ENCODE data around the gene VARS1. TPM values are rescaled to one million over a fixed set of nuclear protein-coding genes. Genes with fewer than 3 reads are reported as not detected.

The VARS1 gene
- 39.7 to 58.5 TPM (median 57.1 TPM) in 5 replicates for total RNA-seq (2022; extraction: Qiagen RNA extraction)

DNA sequence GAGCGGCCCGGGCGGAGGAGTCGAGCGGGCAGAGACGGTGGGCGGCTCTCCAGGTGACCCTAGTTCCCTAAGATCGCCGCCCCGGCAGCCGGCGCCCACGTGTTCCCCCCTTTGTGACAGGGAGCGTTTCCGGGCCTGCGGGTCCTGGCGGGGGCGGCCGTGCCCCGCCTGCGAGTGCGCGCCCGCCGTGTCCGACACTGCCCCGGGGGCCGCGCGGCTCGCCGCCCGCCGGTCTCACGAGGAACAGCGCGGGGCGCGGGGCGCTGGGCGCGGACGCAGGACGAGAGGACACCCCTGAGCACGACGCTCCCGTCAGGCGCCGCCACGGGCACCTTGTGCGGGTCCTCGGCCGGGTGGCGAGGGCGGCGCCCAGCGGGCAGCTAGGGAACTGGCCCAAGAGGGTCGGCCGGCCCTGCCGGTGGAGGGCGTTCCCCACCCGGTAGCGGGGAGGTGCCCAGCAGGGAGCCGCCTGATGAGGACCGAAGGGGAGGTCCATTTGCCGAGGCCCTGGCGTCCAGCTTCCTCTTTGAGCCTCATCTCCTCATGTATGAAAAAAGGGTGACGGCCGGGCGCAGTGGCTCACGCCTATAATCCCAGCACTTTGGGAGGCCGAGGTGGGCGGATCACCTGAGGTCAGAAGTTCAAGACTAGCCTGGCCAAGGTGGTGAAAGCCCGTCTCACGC is at the start of gene VARS1:
Gene VARS1, minus strand, starts transcription at position 137 of the 683 bp plus-strand sequence. CDS start 535 bp downstream, outside the sequence.

DNA sequence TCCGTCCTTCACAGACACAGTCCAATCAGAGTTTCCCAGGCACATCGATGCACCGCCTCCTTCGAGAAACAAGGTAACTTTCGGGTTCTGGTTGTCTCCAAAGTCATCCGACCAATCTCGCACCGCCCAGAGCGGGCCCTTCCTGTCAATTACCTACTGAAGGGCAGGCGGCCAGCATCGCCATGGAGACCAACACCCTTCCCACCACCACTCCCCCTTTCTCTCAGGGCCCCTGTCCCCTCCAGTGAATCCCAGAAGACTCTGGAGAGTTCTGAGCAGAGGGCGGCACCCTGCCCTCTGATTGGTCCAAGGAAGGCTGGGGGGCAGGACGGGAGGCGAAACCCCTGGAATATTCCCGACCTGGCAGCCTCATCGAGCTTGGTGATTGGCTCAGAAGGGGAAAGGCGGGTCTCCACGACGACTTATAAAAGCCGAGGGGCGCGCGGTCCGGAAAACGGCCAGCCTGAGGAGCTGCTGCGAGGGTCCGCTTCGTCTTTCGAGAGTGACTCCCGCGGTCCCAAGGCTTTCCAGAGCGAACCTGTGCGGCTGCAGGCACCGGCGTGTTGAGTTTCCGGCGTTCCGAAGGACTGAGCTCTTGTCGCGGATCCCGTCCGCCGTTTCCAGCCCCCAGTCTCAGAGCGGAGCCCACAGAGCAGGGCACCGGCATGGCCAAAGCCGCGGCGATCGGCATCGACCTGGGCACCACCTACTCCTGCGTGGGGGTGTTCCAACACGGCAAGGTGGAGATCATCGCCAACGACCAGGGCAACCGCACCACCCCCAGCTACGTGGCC is 31.9 kb upstream of the VARS1 start, which contains the start of gene HSPA1B:
Gene HSPA1B, plus strand, starts transcription at position 453 of the 794 bp plus-strand sequence. Its CDS starts 213 bp downstream, at position 666.

DNA sequence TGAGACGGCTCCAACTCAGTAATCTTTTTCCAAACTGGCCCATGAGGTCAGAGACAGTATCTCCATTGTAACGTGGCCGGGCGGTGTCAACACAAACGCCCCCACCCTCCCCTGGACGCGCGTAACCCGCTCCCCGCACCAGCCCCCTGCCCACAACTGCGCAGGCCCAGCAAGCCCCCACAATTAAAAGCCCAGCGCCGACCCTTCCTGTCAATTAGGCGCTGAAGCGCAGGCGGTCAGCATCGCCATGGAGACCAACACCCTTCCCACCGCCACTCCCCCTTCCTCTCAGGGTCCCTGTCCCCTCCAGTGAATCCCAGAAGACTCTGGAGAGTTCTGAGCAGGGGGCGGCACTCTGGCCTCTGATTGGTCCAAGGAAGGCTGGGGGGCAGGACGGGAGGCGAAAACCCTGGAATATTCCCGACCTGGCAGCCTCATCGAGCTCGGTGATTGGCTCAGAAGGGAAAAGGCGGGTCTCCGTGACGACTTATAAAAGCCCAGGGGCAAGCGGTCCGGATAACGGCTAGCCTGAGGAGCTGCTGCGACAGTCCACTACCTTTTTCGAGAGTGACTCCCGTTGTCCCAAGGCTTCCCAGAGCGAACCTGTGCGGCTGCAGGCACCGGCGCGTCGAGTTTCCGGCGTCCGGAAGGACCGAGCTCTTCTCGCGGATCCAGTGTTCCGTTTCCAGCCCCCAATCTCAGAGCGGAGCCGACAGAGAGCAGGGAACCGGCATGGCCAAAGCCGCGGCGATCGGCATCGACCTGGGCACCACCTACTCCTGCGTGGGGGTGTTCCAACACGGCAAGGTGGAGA is 19.7 kb upstream of the VARS1 start, which contains the start of the genes HSPA1A and HSPA1L:
Gene HSPA1A, plus strand, starts transcription at position 519 of the 814 bp plus-strand sequence. Its CDS starts 214 bp downstream, at position 733.
Gene HSPA1L, minus strand, starts transcription at position 259 of the 814 bp plus-strand sequence. CDS start 3,311 bp downstream, outside the sequence.

DNA sequence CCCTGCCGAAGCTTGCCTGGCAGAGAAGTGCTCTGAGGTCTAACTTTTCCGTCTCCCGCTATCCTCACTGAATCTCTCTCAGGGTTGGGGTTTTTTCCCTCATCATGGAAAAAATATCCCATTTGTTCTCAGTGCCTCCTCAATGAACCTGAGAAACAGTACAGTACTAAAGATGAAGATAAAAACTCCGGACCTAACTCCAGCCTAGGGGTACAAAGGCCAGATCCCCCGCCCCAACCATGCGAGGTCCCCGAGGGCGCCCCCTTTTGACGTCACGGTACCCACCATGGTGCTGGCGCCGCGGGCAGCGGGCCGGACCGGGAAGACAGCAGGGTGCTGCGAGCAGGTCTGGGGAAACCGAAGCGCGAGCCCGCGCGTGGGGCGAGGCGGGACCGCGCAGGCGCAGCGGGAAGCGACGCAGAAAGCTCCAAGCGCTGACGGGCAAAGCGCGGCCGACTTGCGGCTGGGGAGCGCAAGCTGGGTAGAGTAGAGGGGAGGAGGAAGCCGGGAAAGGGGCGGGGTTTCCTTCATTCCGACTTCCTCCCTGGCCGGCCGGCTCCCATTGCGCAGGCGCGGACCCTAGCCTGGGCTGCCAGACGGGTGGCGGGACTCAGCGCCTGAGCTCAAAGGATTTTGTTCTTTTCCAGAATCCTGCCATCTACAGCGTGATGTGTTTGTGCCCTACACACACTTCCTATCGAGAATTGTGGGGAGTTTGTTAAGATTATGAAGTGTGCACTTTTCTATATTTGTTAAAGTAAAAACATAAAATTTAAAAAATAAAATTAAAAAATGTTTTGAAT is 11.1 kb upstream of the VARS1 start, which contains the start of gene LSM2:
Gene LSM2, minus strand, starts transcription at position 497 of the 803 bp plus-strand sequence. Its CDS starts 209 bp downstream, at position 288.

DNA sequence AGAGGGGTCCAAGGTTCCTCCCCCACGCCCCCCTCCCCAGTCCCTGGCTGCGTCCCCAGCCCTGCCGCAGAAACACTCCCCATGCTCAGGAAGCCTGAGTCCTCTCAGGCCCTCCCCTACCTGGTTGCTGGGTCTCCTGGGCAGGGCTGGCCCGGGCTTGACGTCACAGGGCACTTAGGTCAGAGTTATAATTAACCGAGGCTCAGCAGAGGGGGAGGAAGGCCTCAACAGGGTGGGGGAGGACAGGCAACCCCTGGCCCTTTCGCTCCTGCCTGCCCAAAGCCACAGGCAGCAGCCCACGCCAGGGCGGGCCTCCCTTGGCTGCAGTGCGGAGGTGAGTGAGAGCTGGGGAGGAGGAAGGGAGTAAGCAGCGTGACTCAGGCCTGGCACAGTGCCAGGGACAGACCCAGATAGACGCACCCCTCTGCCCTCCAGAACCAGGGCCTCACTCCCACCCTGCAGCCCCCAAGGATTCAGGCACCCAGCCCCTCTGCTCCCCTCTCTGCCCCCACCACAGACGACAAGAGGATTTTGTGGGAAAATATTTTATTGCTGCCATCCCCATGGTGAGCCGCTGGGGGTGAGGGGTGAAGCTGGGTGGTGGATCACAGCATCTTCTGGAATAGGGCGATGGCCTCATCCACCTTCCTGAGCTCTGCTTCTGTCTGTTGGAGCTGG is 18.4 kb downstream of the VARS1 start, which contains the start of gene VWA7:
Gene VWA7, minus strand, starts transcription at position 340 of the 678 bp plus-strand sequence. CDS start 549 bp downstream, outside the sequence.

DNA sequence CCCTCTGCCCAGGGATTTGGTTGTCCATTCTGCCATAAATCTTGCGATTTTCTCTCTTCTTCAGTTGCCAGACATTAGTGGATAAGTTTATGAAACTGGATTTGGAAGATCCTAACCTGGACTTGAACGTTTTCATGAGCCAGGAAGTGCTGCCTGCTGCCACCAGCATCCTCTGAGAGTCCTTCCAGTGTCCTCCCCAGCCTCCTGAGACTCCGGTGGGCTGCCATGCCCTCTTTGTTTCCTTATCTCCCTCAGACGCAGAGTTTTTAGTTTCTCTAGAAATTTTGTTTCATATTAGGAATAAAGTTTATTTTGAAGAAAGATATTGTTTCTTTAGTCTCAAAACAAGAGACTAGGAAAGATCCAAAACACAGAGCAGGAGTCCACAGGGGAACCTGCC is 33.2 kb downstream of the VARS1 start, which contains the start of gene SAPCD1:
Gene SAPCD1, plus strand, starts transcription at position 301 of the 400 bp plus-strand sequence. CDS start 399 bp downstream, outside the sequence.

Other genes with a start within 250 kb of the VARS1 start
- gene ATP6V1G2, start 249.1 kb downstream of the VARS1 start, total RNA-seq (2022; extraction: Qiagen RNA extraction), result 0.42 to 0.88 TPM (median 0.78 TPM) in 5 replicates
- 8.9 to 13.0 TPM (median 12.2 TPM) in 5 replicates for gene NFKBIL1, start 248.1 kb downstream of the VARS1 start, total RNA-seq (2022; extraction: Qiagen RNA extraction)
- gene LTA, start 223.5 kb downstream of the VARS1 start, total RNA-seq (2022; extraction: Qiagen RNA extraction), result 0.06 to 0.21 TPM (median 0.12 TPM) in 4 of 5 replicates, not detected in the other
- gene TNF, start 220.2 kb downstream of the VARS1 start, total RNA-seq (2022; extraction: Qiagen RNA extraction), result 0.06 TPM in 1 of 5 replicates, not detected in the others
- 0.20 to 0.46 TPM (median 0.32 TPM) in 5 replicates for gene LTB, start 213.3 kb downstream of the VARS1 start, total RNA-seq (2022; extraction: Qiagen RNA extraction)
- gene LST1, start 209.5 kb downstream of the VARS1 start, total RNA-seq (2022; extraction: Qiagen RNA extraction), result 0.11 TPM in 1 of 5 replicates, not detected in the others
- not detected in 5 replicates for gene NCR3, start 202.7 kb downstream of the VARS1 start, total RNA-seq (2022; extraction: Qiagen RNA extraction)
- gene AIF1, start 180.5 kb downstream of the VARS1 start, total RNA-seq (2022; extraction: Qiagen RNA extraction), result not detected in 5 replicates
- 60.5 to 88.7 TPM (median 87.7 TPM) in 5 replicates for gene PRRC2A, start 175.0 kb downstream of the VARS1 start, total RNA-seq (2022; extraction: Qiagen RNA extraction)
- gene BAG6, start 143.1 kb downstream of the VARS1 start, total RNA-seq (2022; extraction: Qiagen RNA extraction), result 106 to 143 TPM (median 140 TPM) in 5 replicates
- 2.7 to 3.8 TPM (median 3.3 TPM) in 5 replicates for gene APOM, start 139.9 kb downstream of the VARS1 start, total RNA-seq (2022; extraction: Qiagen RNA extraction)
- gene C6orf47, start 135.0 kb downstream of the VARS1 start, total RNA-seq (2022; extraction: Qiagen RNA extraction), result 11.3 to 13.3 TPM (median 12.8 TPM) in 5 replicates
- 8.9 to 12.1 TPM (median 11.6 TPM) in 5 replicates for gene GPANK1, start 130.8 kb downstream of the VARS1 start, total RNA-seq (2022; extraction: Qiagen RNA extraction)
- gene CSNK2B, start 129.7 kb downstream of the VARS1 start, total RNA-seq (2022; extraction: Qiagen RNA extraction), result 165 to 180 TPM (median 171 TPM) in 5 replicates
- gene LY6G5B, start 125.8 kb downstream of the VARS1 start, total RNA-seq (2022; extraction: Qiagen RNA extraction), result 2.7 to 4.4 TPM (median 4.0 TPM) in 5 replicates
- gene LY6G5C, start 114.7 kb downstream of the VARS1 start, total RNA-seq (2022; extraction: Qiagen RNA extraction), result 0.82 to 1.8 TPM (median 1.4 TPM) in 5 replicates
- gene ABHD16A, start 92.4 kb downstream of the VARS1 start, total RNA-seq (2022; extraction: Qiagen RNA extraction), result 13.2 to 16.4 TPM (median 15.7 TPM) in 5 replicates
- not detected in 5 replicates for gene LY6G6F, start 88.9 kb downstream of the VARS1 start, total RNA-seq (2022; extraction: Qiagen RNA extraction)
- not detected in 5 replicates for gene LY6G6D, start 80.4 kb downstream of the VARS1 start, total RNA-seq (2022; extraction: Qiagen RNA extraction)
- gene LY6G6C, start 74.0 kb downstream of the VARS1 start, total RNA-seq (2022; extraction: Qiagen RNA extraction), result 0.08 to 0.12 TPM in 2 of 5 replicates, not detected in the others
- not detected in 5 replicates for gene MPIG6B, start 72.4 kb downstream of the VARS1 start, total RNA-seq (2022; extraction: Qiagen RNA extraction)
- 24.9 to 30.6 TPM (median 28.7 TPM) in 5 replicates for gene DDAH2, start 66.5 kb downstream of the VARS1 start, total RNA-seq (2022; extraction: Qiagen RNA extraction)
- gene CLIC1, start 59.2 kb downstream of the VARS1 start, total RNA-seq (2022; extraction: Qiagen RNA extraction), result 438 to 455 TPM (median 449 TPM) in 5 replicates
- gene MSH5, start 55.7 kb downstream of the VARS1 start, total RNA-seq (2022; extraction: Qiagen RNA extraction), result 8.4 to 14.3 TPM (median 14.1 TPM) in 5 replicates
- 2.1 to 3.7 TPM (median 3.5 TPM) in 5 replicates for gene SAPCD1, start 33.1 kb downstream of the VARS1 start, total RNA-seq (2022; extraction: Qiagen RNA extraction)
- 0.94 to 1.9 TPM (median 1.7 TPM) in 5 replicates for gene VWA7, start 18.4 kb downstream of the VARS1 start, total RNA-seq (2022; extraction: Qiagen RNA extraction)
- 47.5 to 56.4 TPM (median 52.4 TPM) in 5 replicates for gene LSM2, start 11.2 kb upstream of the VARS1 start, total RNA-seq (2022; extraction: Qiagen RNA extraction)
- 1.1 to 1.8 TPM (median 1.7 TPM) in 5 replicates for gene HSPA1L, start 19.5 kb upstream of the VARS1 start, total RNA-seq (2022; extraction: Qiagen RNA extraction)
- 104 to 243 TPM (median 196 TPM) in 5 replicates for gene HSPA1A, start 19.8 kb upstream of the VARS1 start, total RNA-seq (2022; extraction: Qiagen RNA extraction)
- gene HSPA1B, start 32.0 kb upstream of the VARS1 start, total RNA-seq (2022; extraction: Qiagen RNA extraction), result 73.0 to 177 TPM (median 144 TPM) in 5 replicates
- 22.0 to 34.1 TPM (median 28.7 TPM) in 5 replicates for gene NEU1, start 67.1 kb upstream of the VARS1 start, total RNA-seq (2022; extraction: Qiagen RNA extraction)
- 0.04 to 0.06 TPM in 2 of 5 replicates, not detected in the others for gene SLC44A4, start 83.2 kb upstream of the VARS1 start, total RNA-seq (2022; extraction: Qiagen RNA extraction)
- 18.2 to 30.9 TPM (median 28.3 TPM) in 5 replicates for gene EHMT2, start 101.9 kb upstream of the VARS1 start, total RNA-seq (2022; extraction: Qiagen RNA extraction)
- 2.9 to 4.4 TPM (median 3.9 TPM) in 5 replicates for gene ZBTB12, start 106.3 kb upstream of the VARS1 start, total RNA-seq (2022; extraction: Qiagen RNA extraction)
- 0.27 to 0.40 TPM (median 0.30 TPM) in 5 replicates for gene C2, start 132.0 kb upstream of the VARS1 start, total RNA-seq (2022; extraction: Qiagen RNA extraction)
- gene CFB, start 150.3 kb upstream of the VARS1 start, total RNA-seq (2022; extraction: Qiagen RNA extraction), result 1.4 to 2.1 TPM (median 1.6 TPM) in 5 replicates
- 81.5 to 99.5 TPM (median 85.1 TPM) in 5 replicates for gene NELFE, start 163.2 kb upstream of the VARS1 start, total RNA-seq (2022; extraction: Qiagen RNA extraction)
- gene SKIC2, start 163.4 kb upstream of the VARS1 start, total RNA-seq (2022; extraction: Qiagen RNA extraction), result 17.5 to 26.7 TPM (median 23.7 TPM) in 5 replicates
- 10.3 to 12.9 TPM (median 12.5 TPM) in 5 replicates for gene DXO, start 176.4 kb upstream of the VARS1 start, total RNA-seq (2022; extraction: Qiagen RNA extraction)
- 0.63 to 1.2 TPM (median 0.89 TPM) in 5 replicates for gene C4A, start 186.3 kb upstream of the VARS1 start, total RNA-seq (2022; extraction: Qiagen RNA extraction)
- gene C4B, start 219.0 kb upstream of the VARS1 start, total RNA-seq (2022; extraction: Qiagen RNA extraction), result 0.47 to 0.90 TPM (median 0.64 TPM) in 5 replicates
- 0.09 TPM in 1 of 5 replicates, not detected in the others for gene CYP21A2, start 242.7 kb upstream of the VARS1 start, total RNA-seq (2022; extraction: Qiagen RNA extraction)